Measurements from ENCODE around the gene ZNF474.
"Not testable (repeated sequence)": the region's sequence is repeated elsewhere in the genome, so short reads cannot be mapped to it uniquely, and the experiment has no call there.

Gene ZNF474

GRCh38 chr5:122129306-122129705, at the start of gene ZNF474:
Gene ZNF474, plus strand, starts transcription at chr5:122129546. Its CDS starts 22,445 bp downstream, at chr5:122151991.
- DNase-seq, result no peak

GRCh38 chr5:122081541-122081940, 47.8 kb upstream of the ZNF474 start:
- no peak for DNase-seq

GRCh38 chr5:122083535-122083934, 45.8 kb upstream of the ZNF474 start:
- DNase-seq, result no peak

GRCh38 chr5:122085041-122085440, 44.3 kb upstream of the ZNF474 start:
- DNase-seq, result no peak

GRCh38 chr5:122089096-122090013, 40.0 kb upstream of the ZNF474 start:
- no peak for DNase-seq

- DNase-seq, result no peak
Observed at GRCh38 chr5:122091936-122092600, 37.3 kb upstream of the ZNF474 start.

- DNase-seq, result no peak
Observed at GRCh38 chr5:122093415-122094180, 35.7 kb upstream of the ZNF474 start.

GRCh38 chr5:122094251-122094650, 35.1 kb upstream of the ZNF474 start:
- not testable (repeated sequence) for DNase-seq

GRCh38 chr5:122095158-122095557, 34.2 kb upstream of the ZNF474 start:
- no peak for DNase-seq

GRCh38 chr5:122097391-122097790, 32.0 kb upstream of the ZNF474 start:
- no peak for DNase-seq

- no peak for DNase-seq
Observed at GRCh38 chr5:122099060-122099790, 30.1 kb upstream of the ZNF474 start.

- no peak for DNase-seq
Observed at GRCh38 chr5:122101636-122102285, 27.6 kb upstream of the ZNF474 start.

GRCh38 chr5:122102825-122103224, 26.5 kb upstream of the ZNF474 start:
- no peak for DNase-seq

GRCh38 chr5:122105909-122106308, 23.4 kb upstream of the ZNF474 start:
- no peak for DNase-seq

GRCh38 chr5:122107016-122107415, 22.3 kb upstream of the ZNF474 start:
- DNase-seq, result no peak

- no peak for DNase-seq
Observed at GRCh38 chr5:122110987-122111386, 18.4 kb upstream of the ZNF474 start.

- no peak for DNase-seq
Observed at GRCh38 chr5:122111460-122111859, 17.9 kb upstream of the ZNF474 start.

- DNase-seq, result no peak
Observed at GRCh38 chr5:122112063-122112462, 17.3 kb upstream of the ZNF474 start.

GRCh38 chr5:122112733-122113558, 16.4 kb upstream of the ZNF474 start:
- DNase-seq, result no peak

GRCh38 chr5:122114501-122114900, 14.8 kb upstream of the ZNF474 start:
- DNase-seq, result no peak

GRCh38 chr5:122118356-122118948, 10.9 kb upstream of the ZNF474 start:
- no peak for DNase-seq

Measured in stimulated activated CD4-positive, alpha-beta T cell treated with anti-CD3 and anti-CD28 coated beads, Interleukin-4, amount 100 ng/mL, for 1 hour (primary cell).